ENCODE results near the gene ATRN.
"Not testable (repeated sequence)": the region's sequence is repeated elsewhere in the genome, so short reads cannot be mapped to it uniquely, and the experiment has no call there.

Gene ATRN

DNA sequence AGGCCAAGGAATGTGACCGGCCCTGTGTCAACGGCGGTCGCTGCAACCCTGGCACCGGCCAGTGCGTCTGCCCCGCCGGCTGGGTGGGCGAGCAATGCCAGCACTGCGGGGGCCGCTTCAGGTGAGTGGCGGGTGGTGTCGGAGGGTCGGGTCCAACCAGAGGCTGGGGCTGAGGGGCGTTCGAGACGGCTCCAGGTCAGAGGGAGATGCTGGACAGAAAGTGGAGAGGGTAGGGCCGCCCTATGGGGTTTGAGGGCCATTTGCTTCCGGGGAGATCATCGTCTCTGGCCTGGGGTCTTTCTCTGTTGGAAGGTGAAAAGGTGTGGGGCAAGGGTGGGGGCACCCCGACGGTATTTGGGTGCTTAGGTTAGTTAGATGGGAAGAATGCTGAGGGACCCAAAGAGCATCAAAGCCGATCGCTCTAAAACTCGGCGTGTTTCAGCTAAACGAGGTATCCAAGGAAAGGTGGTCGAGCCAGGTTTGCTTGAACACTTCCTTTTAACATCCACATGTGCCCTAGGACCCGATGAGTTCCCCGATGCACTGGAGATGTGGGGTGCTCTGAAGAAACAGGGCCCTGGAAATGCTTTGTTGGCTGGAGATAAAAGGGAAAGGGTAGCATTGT lies 691 bp downstream of the ATRN start:
- DNase-seq: no peak

DNA sequence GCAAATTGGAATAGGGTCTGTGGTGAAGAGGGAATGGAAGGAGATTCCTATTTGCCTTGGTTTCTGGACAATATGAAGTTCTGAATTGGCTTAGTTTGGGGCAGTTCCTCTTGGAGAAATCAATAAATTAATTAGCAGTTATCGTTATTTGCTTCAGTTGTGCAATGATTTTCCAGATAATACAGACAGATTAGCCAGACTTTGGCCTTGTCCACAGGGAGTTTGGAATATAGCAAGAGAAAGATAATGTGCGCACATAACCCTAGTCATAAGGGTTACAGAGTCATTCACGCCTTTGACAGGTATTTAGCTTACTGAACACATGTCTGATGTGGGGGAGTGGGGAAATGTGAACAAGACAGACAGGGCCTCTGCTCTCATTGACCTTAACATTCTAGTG lies 1.3 kb downstream of the ATRN start:
- no peak for DNase-seq

DNA sequence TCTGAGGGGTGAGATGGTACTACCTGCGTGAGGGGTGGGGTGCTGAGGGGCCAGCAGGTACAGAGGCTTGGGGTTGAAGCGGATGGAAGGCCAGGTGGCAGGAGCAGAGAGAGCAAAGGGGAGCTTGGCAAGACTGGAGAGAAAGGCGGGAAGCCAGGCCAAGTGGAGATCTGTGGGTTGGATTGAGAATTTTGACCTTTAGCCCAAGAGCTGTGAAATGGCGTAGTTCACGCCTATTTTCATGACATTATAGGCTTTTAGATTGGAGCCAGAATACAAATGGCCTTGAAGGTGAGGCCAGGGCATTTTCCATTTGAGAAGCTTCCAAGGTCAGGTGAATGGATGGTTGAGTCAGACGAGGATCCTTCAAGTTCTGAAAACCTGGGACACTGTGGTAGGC lies 2.5 kb downstream of the ATRN start:
- no peak for DNase-seq

DNA sequence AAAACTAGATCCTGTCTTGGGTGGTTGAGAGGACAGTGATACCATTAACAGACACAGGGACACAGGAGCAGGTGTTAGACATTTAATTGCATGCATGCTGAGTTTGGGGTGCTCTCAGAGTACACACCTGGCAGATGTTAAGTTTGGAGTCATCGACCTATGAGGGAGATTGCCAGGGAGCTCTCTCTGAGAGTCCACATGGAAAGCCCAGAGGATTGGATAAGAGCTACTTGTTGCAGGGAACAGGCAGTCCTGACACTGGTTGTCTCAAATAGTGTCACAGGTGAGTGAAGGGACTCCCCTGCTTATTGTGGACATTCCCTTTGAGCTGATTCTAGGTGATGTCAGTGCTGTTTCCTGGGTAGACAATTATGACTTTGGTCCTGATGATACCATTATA lies 3.1 kb downstream of the ATRN start:
- DNase-seq: no peak

DNA sequence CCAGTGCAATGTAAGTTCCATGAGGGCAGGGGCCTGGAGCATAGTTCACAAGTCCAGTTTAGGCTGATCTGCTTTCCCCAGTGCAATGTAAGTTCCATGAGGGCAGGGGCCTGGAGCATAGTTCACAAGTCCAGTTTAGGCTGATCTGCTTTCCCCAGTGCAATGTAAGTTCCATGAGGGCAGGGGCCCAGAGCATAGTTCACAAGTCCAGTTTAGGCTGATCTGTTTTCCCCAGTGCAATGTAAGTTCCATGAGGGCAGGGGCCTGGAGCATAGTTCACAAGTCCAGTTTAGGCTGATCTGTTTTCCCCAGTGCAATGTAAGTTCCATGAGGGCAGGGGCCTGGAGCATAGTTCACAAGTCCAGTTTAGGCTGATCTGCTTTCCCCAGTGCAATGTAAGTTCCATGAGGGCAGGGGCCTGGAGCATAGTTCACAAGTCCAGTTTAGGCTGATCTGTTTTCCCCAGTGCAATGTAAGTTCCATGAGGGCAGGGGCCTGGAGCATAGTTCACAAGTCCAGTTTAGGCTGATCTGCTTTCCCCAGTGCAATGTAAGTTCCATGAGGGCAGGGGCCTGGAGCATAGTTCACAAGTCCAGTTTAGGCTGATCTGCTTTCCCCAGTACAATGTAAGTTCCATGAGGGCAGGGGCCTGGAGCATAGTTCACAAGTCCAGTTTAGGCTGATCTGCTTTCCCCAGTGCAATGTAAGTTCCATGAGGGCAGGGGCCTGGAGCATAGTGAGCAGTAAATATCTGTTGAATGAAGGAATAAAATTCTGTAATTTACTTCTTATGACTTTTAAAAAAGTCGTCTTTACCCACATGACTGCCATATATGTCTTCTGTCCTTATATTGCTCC lies 6.4 kb downstream of the ATRN start:
- not testable (repeated sequence) for DNase-seq

DNA sequence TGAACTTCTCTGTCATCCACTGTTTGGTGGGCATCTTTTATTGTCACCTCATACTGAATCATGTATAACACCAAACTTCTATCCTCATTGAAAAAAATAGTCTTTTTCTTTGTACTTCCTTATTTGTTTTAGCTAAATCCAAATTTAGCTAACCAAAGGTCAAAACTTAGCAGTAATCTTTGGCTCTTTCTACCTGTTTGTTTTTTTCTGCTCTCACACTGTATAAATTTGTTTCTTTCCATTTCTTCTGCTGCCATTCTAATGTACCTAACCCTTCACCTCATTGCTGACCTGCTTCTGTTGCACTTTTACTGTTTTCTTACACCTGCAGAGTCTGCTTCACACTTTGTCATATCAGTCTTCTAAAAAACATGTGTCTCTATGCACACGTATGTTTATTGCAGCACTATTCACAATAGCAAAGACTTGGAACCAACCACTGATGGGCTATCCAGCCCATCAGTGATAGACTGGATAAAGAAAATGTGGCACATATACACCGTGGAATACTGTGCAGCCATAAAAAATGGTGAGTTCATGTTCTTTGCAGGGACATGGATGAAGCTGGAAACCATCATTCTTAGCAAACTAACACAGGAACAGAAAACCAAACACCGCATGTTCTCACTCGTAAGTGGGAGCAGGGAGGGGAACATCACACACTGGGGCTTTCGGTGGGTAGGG lies 7.2 kb downstream of the ATRN start:
- no peak for DNase-seq

DNA sequence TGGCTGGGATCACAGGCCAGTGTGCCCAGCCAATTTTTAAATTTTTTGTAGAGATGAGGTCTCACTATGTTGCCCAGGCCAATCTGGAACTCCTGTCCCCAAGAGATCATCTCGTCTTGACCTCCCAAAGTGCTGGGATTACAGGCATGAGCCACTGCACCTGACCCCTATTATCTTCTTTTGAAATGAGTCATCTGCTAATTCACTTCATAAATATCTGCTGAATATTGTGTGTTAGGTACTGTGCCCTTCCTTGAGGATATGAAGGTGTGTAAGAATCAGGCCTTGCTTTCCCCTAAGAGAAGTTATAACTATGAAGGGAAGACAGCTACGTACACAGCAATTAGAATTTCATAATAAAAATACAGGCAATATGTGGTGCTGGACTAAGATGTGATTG lies 8.2 kb downstream of the ATRN start:
- DNase-seq: no peak

DNA sequence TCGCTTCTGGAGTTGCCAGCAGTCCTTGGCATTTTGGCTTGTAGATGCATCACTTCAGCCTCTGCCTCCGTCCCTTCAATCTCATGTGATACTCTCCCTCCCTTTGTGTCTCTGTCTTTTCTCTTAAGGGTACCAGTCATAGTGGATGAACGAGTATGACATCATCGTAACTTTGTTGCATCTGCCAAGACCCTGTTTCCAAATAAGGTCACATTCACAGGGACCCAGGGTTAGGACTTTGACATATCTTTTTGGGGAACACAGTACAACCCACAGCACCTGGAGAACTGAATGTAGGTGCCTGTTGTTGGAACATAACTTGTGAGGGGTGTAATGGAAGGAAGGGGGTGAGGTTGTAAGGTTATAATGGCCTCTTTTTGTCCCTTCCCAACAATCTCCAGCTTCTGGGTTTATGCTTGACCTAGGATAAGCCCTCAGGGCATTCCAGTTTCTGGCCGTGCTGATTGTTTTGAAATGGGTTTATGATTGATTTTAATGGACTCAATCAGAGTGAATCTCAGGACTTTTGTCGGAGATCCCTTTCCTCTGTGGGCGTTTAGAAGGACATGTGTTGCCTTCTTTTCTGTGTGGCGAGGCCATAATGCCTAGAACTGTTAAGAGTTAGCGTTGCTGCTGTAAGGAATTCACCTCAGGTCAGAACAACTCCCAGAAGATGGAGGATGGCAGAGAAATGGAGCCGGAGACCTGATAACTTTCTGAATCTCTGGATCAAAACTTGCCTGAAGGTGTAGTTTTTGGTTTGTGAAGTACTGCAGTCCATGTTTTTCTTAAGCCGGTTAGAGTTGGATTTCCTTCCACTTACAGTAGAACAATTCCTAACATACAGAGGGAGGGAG lies 9.2 kb downstream of the ATRN start:
- DNase-seq: no peak

DNA sequence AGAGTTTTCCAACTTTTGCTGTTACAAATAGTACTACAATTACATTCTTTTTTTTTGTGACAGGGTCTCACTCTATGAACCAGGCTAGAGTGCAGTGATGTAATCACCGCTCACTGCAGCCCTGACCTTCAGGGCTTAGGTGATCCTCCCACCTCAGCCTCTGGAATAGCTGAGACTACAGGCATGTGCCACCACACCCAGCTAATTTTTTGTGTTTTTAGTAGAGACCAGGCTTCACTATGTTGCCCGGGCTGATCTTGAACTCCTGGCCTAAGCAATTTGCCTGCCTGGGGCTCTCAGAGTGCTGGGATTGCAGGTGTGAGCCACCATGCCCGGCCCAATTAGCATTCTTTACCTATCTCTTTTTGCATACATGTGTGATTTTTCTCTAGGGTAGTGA lies 12.5 kb downstream of the ATRN start:
- no peak for DNase-seq

DNA sequence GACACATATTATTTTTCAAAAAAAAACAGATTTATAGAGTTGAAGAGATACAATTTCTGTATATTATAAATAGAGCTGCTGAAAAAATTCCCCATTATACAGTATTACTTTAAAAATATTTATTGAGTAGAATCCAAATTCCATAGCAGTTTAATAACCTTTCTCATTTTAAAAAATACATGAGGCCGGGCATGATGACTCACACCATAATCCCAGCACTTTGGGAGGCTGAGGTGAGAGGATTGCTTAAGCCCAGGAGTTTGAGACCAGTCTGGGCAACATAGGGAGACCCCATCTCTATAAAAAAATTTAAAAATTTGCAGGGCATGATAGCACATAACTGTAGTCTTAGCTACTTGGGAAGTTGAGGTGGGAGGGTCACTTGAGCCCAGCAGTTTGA lies 13.0 kb downstream of the ATRN start:
- DNase-seq: no peak

DNA sequence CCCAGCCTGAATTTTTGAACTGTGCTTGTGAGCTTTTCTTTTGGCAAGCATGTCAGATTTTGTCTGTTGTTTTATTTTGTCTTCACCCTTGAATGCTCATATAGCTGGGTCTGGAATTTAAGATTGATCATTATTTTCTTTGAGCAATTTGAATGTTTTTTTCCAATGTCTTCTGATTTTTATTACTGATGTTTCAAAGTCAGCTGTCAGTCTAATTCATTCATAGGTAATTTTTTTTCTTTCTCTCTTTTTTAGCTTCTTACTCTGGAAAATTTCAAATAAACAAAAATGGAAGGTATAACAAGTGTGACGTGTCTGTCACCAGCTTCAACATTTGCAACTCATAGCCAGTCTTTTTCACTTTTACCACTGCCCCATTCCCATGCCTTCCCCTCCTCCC lies 15.1 kb downstream of the ATRN start:
- DNase-seq: no peak

DNA sequence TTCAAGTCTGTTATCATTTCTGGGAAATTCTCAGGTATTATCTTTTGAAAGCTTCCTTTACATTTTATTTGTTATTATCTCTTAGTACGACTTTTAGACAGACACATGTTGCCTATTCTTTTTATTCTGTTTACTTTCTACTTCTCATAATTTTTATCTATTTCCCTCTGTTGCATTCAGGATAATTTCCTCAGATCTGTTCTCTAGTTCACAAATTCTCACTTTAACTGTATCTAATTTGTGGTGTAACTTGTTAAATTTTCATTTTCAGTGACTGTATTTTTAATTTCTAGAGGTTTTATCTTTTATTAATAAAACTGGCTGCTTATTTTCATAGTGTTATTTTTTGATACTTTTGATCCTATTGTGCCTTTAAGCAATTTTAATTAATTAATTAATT lies 16.0 kb downstream of the ATRN start:
- DNase-seq: no peak

DNA sequence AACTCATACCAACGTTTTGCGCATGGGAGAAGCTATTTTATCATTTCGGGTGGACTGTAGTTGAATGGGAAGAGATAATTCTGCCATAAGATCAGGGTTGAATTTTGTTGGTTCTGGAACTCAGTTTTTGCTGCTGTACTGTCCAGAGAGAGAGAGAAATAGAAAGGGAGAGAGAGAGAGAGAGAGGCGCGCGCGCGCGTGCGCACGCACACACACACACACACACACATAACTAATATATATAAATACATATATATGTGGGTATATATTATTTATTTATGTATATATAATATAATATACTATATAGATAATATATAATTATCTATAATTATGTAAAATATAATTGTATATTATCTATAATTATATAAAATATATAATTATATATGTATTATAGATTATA lies 21.9 kb downstream of the ATRN start:
- no peak for DNase-seq

DNA sequence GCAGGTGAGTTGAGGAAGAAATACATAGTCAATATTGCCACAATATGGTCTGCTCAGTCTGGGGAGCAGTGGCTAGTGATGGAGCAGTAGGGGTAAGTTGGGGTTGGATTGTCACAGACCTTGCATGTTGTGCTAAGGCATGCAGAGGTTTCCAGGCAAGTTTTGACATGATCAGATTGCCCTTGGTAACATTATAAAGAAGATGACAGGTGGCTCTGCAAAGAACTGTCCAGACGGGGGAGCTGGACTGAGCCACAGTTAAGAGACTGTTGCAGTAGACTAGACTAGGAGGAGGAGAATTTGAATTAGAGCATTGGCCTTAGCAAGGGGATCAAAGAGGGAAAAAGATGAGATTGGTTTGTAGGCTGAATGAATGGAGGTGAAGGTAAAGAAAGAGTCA lies 23.4 kb downstream of the ATRN start:
- DNase-seq: no peak

DNA sequence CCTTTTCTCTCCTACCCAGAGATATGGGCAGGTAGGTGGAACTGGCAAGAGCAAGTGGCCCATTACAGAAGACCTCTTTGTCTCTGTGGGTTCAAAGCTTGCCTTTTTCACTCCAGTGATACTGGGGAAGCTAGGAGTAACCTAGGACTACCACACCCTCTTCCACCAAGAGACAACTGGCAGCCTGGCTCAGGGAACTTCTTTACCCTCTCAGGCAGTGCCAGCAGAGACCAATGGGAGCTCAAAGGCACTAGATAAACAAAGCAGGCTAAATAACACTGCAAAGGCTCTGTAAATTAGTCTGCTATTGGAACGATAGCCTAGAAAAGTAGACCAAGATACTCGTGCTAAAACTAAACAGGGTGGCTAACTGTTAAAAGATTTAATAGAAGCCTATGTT lies 32.1 kb downstream of the ATRN start:
- DNase-seq: no peak

DNA sequence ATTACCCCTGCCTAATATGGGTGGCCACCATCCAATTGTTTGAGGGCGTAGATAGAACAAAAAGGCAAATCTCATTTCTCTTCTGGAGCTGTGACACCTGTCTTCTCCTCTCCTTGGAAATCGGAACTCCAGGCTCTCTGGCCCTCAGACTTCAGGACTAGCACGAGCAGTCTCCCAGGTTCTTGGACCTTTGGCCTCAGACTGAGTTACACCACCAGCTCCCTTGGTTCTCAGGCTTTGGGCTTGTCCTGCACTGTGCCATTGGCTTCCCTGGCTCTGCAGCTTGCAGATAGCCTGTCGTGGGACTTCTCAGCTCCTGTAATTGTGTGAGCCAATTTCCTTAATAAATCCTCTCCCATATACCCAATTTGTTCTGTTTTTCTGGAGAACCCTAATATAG lies 34.3 kb downstream of the ATRN start:
- no peak for DNase-seq

DNA sequence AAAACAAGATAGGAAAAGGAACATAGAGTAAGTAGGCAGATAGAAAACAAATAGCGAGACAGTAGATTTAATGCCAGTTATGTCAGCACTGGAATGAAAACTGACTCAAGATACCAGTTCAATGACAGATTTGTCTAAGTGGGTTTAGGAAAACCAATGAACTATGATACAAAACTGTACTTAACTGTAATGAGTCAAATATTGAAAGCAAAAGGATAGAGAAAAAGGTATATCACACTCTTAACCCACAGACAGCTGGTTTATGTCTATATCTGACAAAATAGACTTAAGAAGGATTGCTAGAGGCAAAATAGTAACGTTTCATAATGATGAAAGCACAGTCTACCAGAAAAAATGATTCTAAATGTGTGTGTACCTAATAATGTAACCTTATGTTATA lies 38.2 kb downstream of the ATRN start:
- DNase-seq: no peak

DNA sequence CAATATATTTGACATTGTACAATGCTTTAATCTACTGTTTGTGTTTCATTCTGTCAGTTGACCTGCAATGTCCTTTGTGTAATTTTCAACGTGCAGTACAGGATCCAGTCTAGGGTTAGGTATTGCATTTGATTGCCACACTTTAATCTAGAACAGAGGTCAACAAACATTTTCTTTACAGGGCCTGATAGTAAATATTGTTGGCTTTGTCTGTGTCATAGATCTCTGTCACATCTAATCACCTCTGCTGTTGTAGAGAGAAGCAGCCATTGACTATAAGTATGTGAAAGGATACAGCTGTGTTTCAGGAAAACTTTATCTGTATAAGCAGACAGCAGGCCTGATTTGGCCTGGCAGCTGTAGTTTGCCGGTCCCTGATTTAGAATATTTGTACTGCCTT lies 39.3 kb downstream of the ATRN start:
- DNase-seq: no peak

DNA sequence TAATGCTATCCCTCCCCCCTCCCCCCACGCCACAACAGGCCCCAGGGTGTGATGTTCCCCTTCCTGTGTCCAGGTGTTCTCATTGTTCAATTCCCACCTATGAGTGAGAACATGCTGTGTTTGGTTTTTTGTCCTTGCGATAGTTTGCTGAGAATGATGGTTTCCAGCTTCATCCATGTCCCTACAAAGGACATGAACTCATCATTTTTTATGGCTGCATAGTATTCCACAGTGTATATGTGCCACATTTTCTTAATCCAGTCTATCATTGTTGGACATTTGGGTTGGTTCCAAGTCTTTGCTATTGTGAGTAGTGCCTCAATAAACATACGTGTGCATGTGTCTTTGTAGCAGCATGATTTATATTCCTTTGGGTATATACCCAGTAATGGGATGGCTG lies 41.4 kb downstream of the ATRN start:
- not testable (repeated sequence) for DNase-seq

DNA sequence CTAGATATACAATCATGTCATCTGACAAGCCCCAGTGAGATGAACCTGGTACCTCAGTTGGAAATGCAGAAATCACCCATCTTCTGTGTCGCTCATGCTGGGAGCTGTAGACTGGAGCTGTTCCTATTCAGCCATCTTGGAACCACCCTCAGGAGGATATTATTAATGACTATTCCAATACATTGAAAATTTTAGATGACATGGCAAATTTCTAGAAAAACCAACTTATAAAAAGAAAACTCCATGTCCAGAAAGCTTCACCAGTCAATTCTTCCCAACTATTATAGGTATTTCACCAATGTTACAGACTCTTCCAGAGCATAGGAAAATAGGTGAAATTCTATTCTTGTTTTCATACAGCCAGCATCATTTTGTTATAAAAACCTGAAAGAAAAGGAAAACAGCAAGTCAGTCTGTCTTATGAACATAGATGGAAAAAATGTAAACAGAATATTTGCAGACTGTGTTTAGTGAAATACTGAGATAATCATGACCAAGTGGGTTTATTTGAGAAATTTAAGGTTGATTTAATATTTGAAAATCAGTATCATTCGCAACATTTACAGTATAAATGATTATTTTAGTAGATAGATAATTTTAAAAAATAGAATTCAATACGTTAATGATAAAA lies 43.3 kb downstream of the ATRN start:
- no peak for DNase-seq

DNA sequence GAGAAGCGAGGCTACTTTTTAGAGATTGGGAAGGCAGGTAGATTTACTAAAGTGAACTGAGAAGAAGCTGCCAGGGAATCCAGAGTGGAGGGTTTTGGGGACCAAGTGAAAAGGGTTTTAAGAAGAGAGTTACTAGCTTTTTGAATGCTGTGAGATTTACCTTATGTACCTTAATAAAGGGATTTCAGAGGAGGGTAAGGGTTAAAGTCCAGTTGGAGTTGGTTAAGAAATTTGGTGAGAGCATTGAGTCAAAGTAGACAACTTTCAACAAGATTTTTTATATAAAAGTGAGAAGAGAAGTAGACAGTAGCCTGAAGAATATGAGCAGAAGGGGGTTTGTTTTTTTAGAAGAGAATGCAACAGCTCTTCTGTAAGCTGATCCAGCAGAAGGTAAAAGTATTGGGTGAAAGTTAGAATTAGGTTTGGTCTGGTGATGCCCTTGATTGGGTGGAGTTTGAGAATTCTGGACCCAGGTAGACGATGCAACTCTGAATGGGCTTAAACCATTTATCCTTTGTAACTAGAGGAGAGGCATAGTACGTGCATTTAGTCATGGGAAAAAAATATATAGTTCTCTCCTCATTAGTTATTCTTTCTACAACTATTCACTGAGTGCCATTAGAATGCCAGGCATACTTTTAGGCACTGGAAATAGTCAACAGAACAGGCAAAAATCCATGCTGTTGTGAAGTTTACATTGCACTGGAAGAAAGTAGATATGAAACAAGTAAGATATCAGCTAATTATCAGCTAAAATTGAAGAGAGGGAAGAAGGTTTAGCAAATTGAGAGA lies 44.8 kb downstream of the ATRN start:
- DNase-seq: no peak
